CD4-positive, alpha-beta T cell (primary cell): ENCODE results near the gene LECT2. TPM values are rescaled to one million over a fixed set of nuclear protein-coding genes. Genes with fewer than 3 reads are reported as not detected.

Experiments
- ATAC-seq: fragments of 200-7000 bp; cut with Tn5 transposase; one replicate; pipeline ENCODE4 v1.10.0; 2022; ENCODE audit warnings: mild to moderate bottlenecking; ENCODE audit not compliant: poor library complexity
- CTCF ChIA-PET: fragments of 350-600 bp; sonication (Branson Sonifier 250); formaldehyde crosslinking; loops from one replicate; lab custom pipeline; 2021; ENCODE audit warnings: antibody characterized with exemption, inconsistent platforms; lab: Charles Lee
- POLR2A ChIA-PET: fragments of 350-600 bp; sonication (Branson Sonifier 250); formaldehyde crosslinking; loops from one replicate; lab custom pipeline; 2021; ENCODE audit warnings: antibody characterized with exemption, inconsistent platforms; lab: Charles Lee
- DNase-seq, 14 experiments: peaks; one replicate each; pipeline ENCODE4 v3.0.0-alpha.2; 2013 to 2020; ENCODE audit warnings: mixed read lengths in 2 of 14
- H3K27ac ChIP-seq, 2 donors: one replicate each; pipeline versions ENCODE4 v1.5.1 to v1.7.0; 2013; ENCODE audit warnings: low read length in 2 of 2, low read depth in 1 of 2, mild to moderate bottlenecking in 1 of 2
- H3K27me3 ChIP-seq, 2 experiments: 1 replicate in 1 of 2; 2 replicates in 1 of 2; pipeline versions ENCODE4 v1.6.1 to v1.7.0; 2013; ENCODE audit warnings: low read length in 2 of 2, control low read depth in 1 of 2, mild to moderate bottlenecking in 1 of 2, moderate library complexity in 1 of 2; ENCODE audit not compliant: insufficient read depth in 2 of 2, control insufficient read depth in 1 of 2
- H3K36me3 ChIP-seq: one replicate; pipeline ENCODE4 v1.6.1; 2013; ENCODE audit warnings: low read length, control low read depth; ENCODE audit not compliant: insufficient read depth
- H3K4me1 ChIP-seq: one replicate; pipeline ENCODE4 v1.6.1; 2013; ENCODE audit warnings: low read length, control low read depth; ENCODE audit not compliant: insufficient read depth
- H3K4me3 ChIP-seq: one replicate; pipeline ENCODE4 v1.5.1; 2013; ENCODE audit warnings: mild to moderate bottlenecking, low read length, moderate library complexity
- H3K9me3 ChIP-seq, 2 experiments: 1 replicate in 1 of 2; 2 replicates in 1 of 2; pipeline versions ENCODE4 v1.6.1 to v1.7.0; 2013; ENCODE audit warnings: low read length in 2 of 2, mild to moderate bottlenecking in 2 of 2, control low read depth in 1 of 2, moderate library complexity in 1 of 2; ENCODE audit not compliant: control insufficient read depth in 1 of 2, insufficient read depth in 1 of 2
- H3K27ac Mint-ChIP-seq: one replicate; pipeline ENCODE4 v1.8.0; 2020; ENCODE audit warnings: mixed read lengths
- H3K27me3 Mint-ChIP-seq: one replicate; pipeline ENCODE4 v1.8.0; 2021; ENCODE audit warnings: mixed read lengths
- H3K36me3 Mint-ChIP-seq: one replicate; pipeline ENCODE4 v1.8.0; 2021; ENCODE audit warnings: low read depth, mixed read lengths
- H3K4me1 Mint-ChIP-seq: one replicate; pipeline ENCODE4 v1.8.0; 2021; ENCODE audit warnings: low read depth, mixed read lengths
- H3K4me3 Mint-ChIP-seq: one replicate; pipeline ENCODE4 v1.8.0; 2020; ENCODE audit warnings: mild to moderate bottlenecking, mixed read lengths
- H3K9me3 Mint-ChIP-seq: one replicate; pipeline ENCODE4 v1.8.0; 2020; ENCODE audit warnings: mixed read lengths
- intact Hi-C, 2 experiments: fragments of 100-400 bp; cut with DNase I in 1 of 2; cut with micrococcal nuclease in 1 of 2; formaldehyde crosslinking; loops; one replicate each; pipeline versions ENCODE4 v1.15.1 to v1.9.0; 2023 to 2025; cut with DNase I, micrococcal nuclease
- total RNA-seq, 174 experiments: library from RNA in 2 of 174; stranded (reverse) in 2 of 174; gene quantifications; one replicate each; pipeline ENCODE4 v1.2.3 and lab custom pipeline; 2021 to 2026
- TF ChIP-seq, protein P1 (sequence below): fragments of 200-600 bp; IDR thresholded peaks from one replicate; pipeline ENCODE4 v1.8.0; 2022; ENCODE audit warnings: antibody characterized with exemption, mild to moderate bottlenecking

The LECT2 gene
- total RNA-seq, 2 experiments from 2014 or later = not detected

DNA sequence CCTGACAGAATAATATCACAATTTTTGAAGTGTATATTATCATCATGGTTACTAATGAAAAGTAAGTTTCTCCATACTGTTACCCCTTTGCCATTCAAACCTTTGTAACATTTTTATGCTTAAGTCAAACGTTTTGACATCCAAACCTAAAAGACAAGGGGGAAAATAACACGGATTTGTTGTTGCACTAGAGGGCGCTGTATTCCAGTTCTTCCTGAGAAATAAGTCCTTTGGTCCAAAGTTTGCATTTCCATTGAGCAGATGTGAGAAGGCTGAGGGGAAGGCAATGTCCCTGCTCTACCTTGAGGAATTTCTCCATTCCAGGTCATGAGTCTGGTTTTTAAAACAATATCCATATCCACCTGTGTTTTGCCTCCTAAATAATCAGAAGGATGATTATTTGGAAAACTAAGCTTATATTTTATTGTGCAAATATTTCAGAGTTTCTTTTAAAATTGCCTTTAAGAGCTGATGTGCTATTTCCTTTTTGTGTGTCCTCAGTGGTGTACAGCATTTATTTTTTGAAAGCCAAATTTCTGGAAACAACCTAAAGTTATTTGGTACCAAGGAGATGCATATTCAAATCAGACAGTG, 9.7 kb downstream of the LECT2 start:
- DNase-seq (peak in 4 of 14 experiments; percentile 29 to 67 (median 62)), ATAC-seq (no peak)
- no peak overlapping the region for H3K4me3 Mint-ChIP-seq
- Histone ChIP-seq H3K4me3 (no peak overlapping the region), H3K4me1 (no peaks in the 10 kb centered on the region), H3K27me3 (peaks cover 0 to 11% of the 10 kb centered on the region in 2 experiments), H3K27ac (no peak overlapping the region), H3K36me3 (no peaks in the 10 kb centered on the region), H3K9me3 (no peaks in the 10 kb centered on the region)
- H3K36me3 Mint-ChIP-seq = no peaks in the 10 kb centered on the region
- intact Hi-C loops = loop anchor here (1.0 to 10.0 kb wide), 4 partner anchors 117 to 268 kb away; no protein-coding TSS in a partner anchor
- CTCF ChIA-PET = interaction anchor here (0.8 kb wide), 1 partner anchor 137 kb away, joined by 3 read pairs; no protein-coding TSS in a partner anchor
- H3K9me3 Mint-ChIP-seq = no peaks in the 10 kb centered on the region
- peaks cover 23% of the 10 kb centered on the region for H3K27me3 Mint-ChIP-seq
- H3K27ac Mint-ChIP-seq = no peak overlapping the region
- TF ChIP-seq, protein P1, sequence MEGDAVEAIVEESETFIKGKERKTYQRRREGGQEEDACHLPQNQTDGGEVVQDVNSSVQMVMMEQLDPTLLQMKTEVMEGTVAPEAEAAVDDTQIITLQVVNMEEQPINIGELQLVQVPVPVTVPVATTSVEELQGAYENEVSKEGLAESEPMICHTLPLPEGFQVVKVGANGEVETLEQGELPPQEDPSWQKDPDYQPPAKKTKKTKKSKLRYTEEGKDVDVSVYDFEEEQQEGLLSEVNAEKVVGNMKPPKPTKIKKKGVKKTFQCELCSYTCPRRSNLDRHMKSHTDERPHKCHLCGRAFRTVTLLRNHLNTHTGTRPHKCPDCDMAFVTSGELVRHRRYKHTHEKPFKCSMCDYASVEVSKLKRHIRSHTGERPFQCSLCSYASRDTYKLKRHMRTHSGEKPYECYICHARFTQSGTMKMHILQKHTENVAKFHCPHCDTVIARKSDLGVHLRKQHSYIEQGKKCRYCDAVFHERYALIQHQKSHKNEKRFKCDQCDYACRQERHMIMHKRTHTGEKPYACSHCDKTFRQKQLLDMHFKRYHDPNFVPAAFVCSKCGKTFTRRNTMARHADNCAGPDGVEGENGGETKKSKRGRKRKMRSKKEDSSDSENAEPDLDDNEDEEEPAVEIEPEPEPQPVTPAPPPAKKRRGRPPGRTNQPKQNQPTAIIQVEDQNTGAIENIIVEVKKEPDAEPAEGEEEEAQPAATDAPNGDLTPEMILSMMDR = peak; percentile 55
- POLR2A ChIA-PET = no interaction called here
- H3K4me1 Mint-ChIP-seq = no peaks in the 10 kb centered on the region

DNA sequence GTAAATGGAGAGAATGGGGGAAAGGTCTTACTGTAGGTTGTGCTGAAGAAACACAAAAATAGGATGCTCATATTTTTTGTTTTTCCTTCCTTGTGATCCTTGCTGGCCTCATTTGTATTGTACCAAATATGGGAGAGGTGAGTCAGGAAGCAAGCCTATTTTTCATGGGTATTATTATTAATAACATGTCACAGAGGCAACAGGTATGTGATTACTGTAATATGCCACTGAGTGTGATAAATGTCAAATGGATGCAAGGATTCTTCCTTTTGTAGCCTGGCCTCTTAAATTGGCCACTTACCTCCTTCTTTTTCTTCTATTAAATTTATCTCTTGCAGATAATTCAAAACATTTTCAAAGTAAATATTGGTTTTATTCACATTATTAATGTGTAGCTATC, 10.2 kb downstream of the LECT2 start:
- intact Hi-C loops = loop anchor here in 1 of 2 experiments (2.0 to 10.0 kb wide), 2 partner anchors 230 to 268 kb away; no protein-coding TSS in a partner anchor
- Mint-ChIP-seq H3K4me3 (no peak overlapping the region), H3K27ac (no peak overlapping the region), H3K9me3 (no peaks in the 10 kb centered on the region), H3K27me3 (peaks cover 23% of the 10 kb centered on the region), H3K36me3 (no peaks in the 10 kb centered on the region), H3K4me1 (no peaks in the 10 kb centered on the region)
- POLR2A ChIA-PET = no interaction called here
- ATAC-seq (no peak), DNase-seq (no peak)
- H3K27ac ChIP-seq = no peak overlapping the region
- no peaks in the 10 kb centered on the region for H3K9me3 ChIP-seq
- no peaks in the 10 kb centered on the region for H3K4me1 ChIP-seq
- TF ChIP-seq, protein P1 = no peak
- CTCF ChIA-PET = no interaction called here
- no peak overlapping the region for H3K4me3 ChIP-seq
- peaks cover 0 to 11% of the 10 kb centered on the region in 2 experiments for H3K27me3 ChIP-seq
- H3K36me3 ChIP-seq = no peaks in the 10 kb centered on the region

DNA sequence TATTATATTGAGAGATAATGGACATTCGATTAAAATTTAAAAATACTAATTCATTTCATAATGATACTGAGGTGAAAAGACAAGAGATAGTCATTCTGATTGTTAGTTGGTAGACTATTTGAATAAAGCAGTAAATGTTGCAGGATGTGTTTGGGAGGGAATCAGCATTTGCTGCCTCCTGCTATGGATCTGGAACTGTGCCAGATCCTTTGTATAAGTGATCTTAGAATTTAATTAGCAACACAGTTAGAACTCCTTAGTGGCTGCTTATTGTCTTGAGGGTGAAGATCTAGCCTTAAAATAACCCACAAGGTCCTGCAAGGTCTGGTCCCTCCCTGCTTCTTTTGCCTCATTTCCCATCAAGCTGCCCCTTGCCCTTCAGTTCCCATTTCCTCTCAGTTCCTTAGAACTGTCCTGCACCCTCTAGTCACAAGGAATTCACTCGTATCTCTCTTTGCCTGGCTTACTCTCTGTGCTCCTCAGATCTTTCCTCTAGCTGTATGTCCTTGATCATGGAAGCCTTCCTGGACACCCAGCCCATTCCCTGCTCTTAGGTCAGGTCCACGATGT, 12.5 kb downstream of the LECT2 start:
- Mint-ChIP-seq H3K27ac (no peak overlapping the region), H3K36me3 (no peaks in the 10 kb centered on the region), H3K27me3 (peaks cover 35% of the 10 kb centered on the region), H3K4me3 (no peak overlapping the region), H3K4me1 (no peaks in the 10 kb centered on the region), H3K9me3 (no peaks in the 10 kb centered on the region)
- no peak overlapping the region for H3K4me3 ChIP-seq
- CTCF ChIA-PET = no interaction called here
- no peaks in the 10 kb centered on the region for H3K4me1 ChIP-seq
- H3K36me3 ChIP-seq = no peaks in the 10 kb centered on the region
- H3K27me3 ChIP-seq = peaks cover 0 to 11% of the 10 kb centered on the region in 2 experiments
- H3K9me3 ChIP-seq = no peaks in the 10 kb centered on the region
- intact Hi-C loops = loop anchor here in 1 of 2 experiments (10.0 kb wide), 1 partner anchor 233 kb away; no protein-coding TSS in a partner anchor
- DNase-seq = no peak
- ATAC-seq = no peak
- POLR2A ChIA-PET = no interaction called here
- H3K27ac ChIP-seq = no peak overlapping the region
- TF ChIP-seq, protein P1 = no peak
